WTC11 (cell line): ENCODE data around the gene SMIM3. TPM values are rescaled to one million over a fixed set of nuclear protein-coding genes. Genes with fewer than 3 reads are reported as not detected.

Experiments used
- GRHL2 ChIP-seq: fragments of 250-450 bp; sonication (Bioruptor Pico); IDR thresholded peaks from 2 replicates; pipeline ENCODE4 v1.8.0; 2022; ENCODE audit warnings: mild to moderate bottlenecking, moderate library complexity; ENCODE audit not compliant: insufficient replicate concordance, severe bottlenecking
- GTF2I ChIP-seq: fragments of 250-450 bp; sonication (Bioruptor Pico); conservative IDR thresholded peaks from 2 replicates; pipeline ENCODE4 v1.4.0; 2021; ENCODE audit warnings: mild to moderate bottlenecking
- JAZF1 ChIP-seq: fragments of 250-450 bp; sonication (Bioruptor Pico); IDR thresholded peaks from 2 replicates; pipeline ENCODE4 v1.9.0; 2021; ENCODE audit warnings: moderate library complexity, mild to moderate bottlenecking, inconsistent platforms
- NR3C1 ChIP-seq: sonication (generic); formaldehyde crosslinking; conservative IDR thresholded peaks from 2 replicates; pipeline ENCODE4 v1.8.1; 2023; ENCODE audit warnings: low read depth, mild to moderate bottlenecking, missing genetic modification reagents
- TEAD4 ChIP-seq: sonication (generic); formaldehyde crosslinking; IDR thresholded peaks from 2 replicates; pipeline ENCODE4 v1.8.0; 2022; ENCODE audit warnings: mild to moderate bottlenecking, missing genetic modification reagents
- ZNF232 ChIP-seq: sonication (generic); formaldehyde crosslinking; IDR thresholded peaks from 2 replicates; pipeline ENCODE4 v1.8.0; 2022; ENCODE audit warnings: mild to moderate bottlenecking, missing genetic modification reagents
- total RNA-seq: library from RNA; stranded (reverse); gene quantifications from 3 replicates; pipeline ENCODE4 v1.2.3, GENCODE V29; 2021
- TF ChIP-seq, protein P1 (sequence below): sonication (generic); formaldehyde crosslinking; IDR thresholded peaks from 2 replicates; pipeline ENCODE4 v1.8.0; 2023; ENCODE audit warnings: missing genetic modification reagents, mild to moderate bottlenecking, borderline replicate concordance
- TF ChIP-seq, protein P2 (sequence below): sonication (generic); formaldehyde crosslinking; IDR thresholded peaks from 2 replicates; pipeline ENCODE4 v1.8.1; 2023; ENCODE audit warnings: mild to moderate bottlenecking, moderate library complexity, missing genetic modification reagents
- TF ChIP-seq, protein P3 (sequence below): sonication (generic); formaldehyde crosslinking; IDR thresholded peaks from 2 replicates; pipeline ENCODE4 v1.8.1; 2023; ENCODE audit warnings: mild to moderate bottlenecking, missing genetic modification reagents
- TF ChIP-seq, protein P4 (sequence below): fragments of 250-450 bp; sonication (Bioruptor Pico); conservative IDR thresholded peaks from 2 replicates; pipeline ENCODE4 v1.9.0; 2021; ENCODE audit warnings: mild to moderate bottlenecking
- TF ChIP-seq, protein P5 (sequence below): sonication (generic); formaldehyde crosslinking; IDR thresholded peaks from 2 replicates; pipeline ENCODE4 v1.8.1; 2022; ENCODE audit warnings: low read depth, missing genetic modification reagents, borderline replicate concordance
- TF ChIP-seq, protein P6 (sequence below): sonication (generic); formaldehyde crosslinking; IDR thresholded peaks from 2 replicates; pipeline ENCODE4 v1.8.1; 2023; ENCODE audit warnings: mild to moderate bottlenecking, missing genetic modification reagents, moderate library complexity
- TF ChIP-seq, protein P7 (sequence below): sonication (generic); formaldehyde crosslinking; IDR thresholded peaks from 2 replicates; pipeline ENCODE4 v1.8.0; 2023; ENCODE audit warnings: mild to moderate bottlenecking, missing genetic modification reagents

SMIM3 gene
- total RNA-seq, 1 experiment from 2014 or later: 14.1 TPM

DNA sequence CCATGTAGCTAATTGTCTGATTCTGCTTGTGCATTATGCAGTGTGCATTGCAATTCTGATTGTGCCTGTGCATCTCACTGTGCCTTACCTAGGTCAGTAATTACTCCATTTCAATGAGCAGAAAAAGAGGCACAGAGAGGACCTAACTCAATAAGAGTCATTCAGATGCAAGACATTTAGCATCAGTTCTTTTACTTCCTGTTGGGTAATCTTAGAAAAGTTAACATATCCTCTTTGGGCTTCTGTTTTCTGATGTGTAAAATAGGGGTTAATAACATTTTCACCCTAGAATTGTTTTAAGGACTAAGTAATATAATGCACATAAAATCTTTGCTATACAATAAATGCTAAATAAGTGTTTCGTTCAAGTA lies 12.8 kb upstream of the SMIM3 start (continued):
- TF ChIP-seq, protein P1, sequence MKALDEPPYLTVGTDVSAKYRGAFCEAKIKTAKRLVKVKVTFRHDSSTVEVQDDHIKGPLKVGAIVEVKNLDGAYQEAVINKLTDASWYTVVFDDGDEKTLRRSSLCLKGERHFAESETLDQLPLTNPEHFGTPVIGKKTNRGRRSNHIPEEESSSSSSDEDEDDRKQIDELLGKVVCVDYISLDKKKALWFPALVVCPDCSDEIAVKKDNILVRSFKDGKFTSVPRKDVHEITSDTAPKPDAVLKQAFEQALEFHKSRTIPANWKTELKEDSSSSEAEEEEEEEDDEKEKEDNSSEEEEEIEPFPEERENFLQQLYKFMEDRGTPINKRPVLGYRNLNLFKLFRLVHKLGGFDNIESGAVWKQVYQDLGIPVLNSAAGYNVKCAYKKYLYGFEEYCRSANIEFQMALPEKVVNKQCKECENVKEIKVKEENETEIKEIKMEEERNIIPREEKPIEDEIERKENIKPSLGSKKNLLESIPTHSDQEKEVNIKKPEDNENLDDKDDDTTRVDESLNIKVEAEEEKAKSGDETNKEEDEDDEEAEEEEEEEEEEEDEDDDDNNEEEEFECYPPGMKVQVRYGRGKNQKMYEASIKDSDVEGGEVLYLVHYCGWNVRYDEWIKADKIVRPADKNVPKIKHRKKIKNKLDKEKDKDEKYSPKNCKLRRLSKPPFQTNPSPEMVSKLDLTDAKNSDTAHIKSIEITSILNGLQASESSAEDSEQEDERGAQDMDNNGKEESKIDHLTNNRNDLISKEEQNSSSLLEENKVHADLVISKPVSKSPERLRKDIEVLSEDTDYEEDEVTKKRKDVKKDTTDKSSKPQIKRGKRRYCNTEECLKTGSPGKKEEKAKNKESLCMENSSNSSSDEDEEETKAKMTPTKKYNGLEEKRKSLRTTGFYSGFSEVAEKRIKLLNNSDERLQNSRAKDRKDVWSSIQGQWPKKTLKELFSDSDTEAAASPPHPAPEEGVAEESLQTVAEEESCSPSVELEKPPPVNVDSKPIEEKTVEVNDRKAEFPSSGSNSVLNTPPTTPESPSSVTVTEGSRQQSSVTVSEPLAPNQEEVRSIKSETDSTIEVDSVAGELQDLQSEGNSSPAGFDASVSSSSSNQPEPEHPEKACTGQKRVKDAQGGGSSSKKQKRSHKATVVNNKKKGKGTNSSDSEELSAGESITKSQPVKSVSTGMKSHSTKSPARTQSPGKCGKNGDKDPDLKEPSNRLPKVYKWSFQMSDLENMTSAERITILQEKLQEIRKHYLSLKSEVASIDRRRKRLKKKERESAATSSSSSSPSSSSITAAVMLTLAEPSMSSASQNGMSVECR (CRISPR knock-in tag): no peak
- TF ChIP-seq, protein P2, sequence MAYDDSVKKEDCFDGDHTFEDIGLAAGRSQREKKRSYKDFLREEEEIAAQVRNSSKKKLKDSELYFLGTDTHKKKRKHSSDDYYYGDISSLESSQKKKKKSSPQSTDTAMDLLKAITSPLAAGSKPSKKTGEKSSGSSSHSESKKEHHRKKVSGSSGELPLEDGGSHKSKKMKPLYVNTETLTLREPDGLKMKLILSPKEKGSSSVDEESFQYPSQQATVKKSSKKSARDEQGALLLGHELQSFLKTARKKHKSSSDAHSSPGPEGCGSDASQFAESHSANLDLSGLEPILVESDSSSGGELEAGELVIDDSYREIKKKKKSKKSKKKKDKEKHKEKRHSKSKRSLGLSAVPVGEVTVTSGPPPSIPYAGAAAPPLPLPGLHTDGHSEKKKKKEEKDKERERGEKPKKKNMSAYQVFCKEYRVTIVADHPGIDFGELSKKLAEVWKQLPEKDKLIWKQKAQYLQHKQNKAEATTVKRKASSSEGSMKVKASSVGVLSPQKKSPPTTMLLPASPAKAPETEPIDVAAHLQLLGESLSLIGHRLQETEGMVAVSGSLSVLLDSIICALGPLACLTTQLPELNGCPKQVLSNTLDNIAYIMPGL (CRISPR knock-in tag): no peak
- TF ChIP-seq GTF2I (CRISPR knock-in tag) (no peak), ZNF232 (CRISPR knock-in tag) (no peak), TEAD4 (CRISPR knock-in tag) (no peak), NR3C1 (no peak), JAZF1 (CRISPR knock-in tag) (no peak), GRHL2 (CRISPR knock-in tag) (no peak)
- TF ChIP-seq, protein P3, sequence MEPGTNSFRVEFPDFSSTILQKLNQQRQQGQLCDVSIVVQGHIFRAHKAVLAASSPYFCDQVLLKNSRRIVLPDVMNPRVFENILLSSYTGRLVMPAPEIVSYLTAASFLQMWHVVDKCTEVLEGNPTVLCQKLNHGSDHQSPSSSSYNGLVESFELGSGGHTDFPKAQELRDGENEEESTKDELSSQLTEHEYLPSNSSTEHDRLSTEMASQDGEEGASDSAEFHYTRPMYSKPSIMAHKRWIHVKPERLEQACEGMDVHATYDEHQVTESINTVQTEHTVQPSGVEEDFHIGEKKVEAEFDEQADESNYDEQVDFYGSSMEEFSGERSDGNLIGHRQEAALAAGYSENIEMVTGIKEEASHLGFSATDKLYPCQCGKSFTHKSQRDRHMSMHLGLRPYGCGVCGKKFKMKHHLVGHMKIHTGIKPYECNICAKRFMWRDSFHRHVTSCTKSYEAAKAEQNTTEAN: no peak
- TF ChIP-seq, protein P4, sequence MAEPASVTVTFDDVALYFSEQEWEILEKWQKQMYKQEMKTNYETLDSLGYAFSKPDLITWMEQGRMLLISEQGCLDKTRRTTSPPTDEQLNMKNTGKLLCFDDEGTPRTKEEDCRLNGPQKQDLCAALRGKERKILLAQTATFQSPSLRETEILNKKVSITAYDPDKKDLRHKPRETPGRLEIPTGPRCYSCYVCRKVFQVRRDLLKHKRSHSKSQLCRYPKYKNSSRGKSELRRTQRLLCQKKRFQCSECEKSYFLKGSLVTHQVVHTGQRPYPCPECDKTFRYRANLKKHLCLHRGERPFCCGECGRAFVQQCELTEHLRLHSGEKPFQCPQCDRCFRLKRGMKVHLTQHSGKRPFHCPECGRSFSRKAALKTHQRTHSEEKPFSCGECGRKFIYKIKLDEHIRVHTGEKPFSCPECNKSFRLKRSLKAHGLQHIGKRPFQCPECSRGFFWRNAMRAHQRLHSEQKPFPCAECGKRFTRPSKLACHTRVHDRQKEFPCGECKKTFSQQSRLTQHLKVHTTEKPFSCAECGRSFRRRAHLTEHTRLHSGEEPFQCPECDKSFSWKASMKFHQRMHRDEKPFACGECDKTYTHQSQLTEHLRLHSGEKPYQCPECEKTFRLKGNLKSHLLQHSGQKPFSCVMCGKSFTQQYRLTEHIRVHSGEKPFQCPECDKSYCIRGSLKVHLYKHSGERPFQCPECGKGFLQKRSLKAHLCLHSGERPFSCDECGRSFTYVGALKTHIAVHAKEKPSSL (CRISPR knock-in tag): no peak
- TF ChIP-seq, protein P5, sequence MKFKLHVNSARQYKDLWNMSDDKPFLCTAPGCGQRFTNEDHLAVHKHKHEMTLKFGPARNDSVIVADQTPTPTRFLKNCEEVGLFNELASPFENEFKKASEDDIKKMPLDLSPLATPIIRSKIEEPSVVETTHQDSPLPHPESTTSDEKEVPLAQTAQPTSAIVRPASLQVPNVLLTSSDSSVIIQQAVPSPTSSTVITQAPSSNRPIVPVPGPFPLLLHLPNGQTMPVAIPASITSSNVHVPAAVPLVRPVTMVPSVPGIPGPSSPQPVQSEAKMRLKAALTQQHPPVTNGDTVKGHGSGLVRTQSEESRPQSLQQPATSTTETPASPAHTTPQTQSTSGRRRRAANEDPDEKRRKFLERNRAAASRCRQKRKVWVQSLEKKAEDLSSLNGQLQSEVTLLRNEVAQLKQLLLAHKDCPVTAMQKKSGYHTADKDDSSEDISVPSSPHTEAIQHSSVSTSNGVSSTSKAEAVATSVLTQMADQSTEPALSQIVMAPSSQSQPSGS (CRISPR knock-in tag): no peak
- TF ChIP-seq, protein P6, sequence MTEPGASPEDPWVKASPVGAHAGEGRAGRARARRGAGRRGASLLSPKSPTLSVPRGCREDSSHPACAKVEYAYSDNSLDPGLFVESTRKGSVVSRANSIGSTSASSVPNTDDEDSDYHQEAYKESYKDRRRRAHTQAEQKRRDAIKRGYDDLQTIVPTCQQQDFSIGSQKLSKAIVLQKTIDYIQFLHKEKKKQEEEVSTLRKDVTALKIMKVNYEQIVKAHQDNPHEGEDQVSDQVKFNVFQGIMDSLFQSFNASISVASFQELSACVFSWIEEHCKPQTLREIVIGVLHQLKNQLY: no peak
- TF ChIP-seq, protein P7, sequence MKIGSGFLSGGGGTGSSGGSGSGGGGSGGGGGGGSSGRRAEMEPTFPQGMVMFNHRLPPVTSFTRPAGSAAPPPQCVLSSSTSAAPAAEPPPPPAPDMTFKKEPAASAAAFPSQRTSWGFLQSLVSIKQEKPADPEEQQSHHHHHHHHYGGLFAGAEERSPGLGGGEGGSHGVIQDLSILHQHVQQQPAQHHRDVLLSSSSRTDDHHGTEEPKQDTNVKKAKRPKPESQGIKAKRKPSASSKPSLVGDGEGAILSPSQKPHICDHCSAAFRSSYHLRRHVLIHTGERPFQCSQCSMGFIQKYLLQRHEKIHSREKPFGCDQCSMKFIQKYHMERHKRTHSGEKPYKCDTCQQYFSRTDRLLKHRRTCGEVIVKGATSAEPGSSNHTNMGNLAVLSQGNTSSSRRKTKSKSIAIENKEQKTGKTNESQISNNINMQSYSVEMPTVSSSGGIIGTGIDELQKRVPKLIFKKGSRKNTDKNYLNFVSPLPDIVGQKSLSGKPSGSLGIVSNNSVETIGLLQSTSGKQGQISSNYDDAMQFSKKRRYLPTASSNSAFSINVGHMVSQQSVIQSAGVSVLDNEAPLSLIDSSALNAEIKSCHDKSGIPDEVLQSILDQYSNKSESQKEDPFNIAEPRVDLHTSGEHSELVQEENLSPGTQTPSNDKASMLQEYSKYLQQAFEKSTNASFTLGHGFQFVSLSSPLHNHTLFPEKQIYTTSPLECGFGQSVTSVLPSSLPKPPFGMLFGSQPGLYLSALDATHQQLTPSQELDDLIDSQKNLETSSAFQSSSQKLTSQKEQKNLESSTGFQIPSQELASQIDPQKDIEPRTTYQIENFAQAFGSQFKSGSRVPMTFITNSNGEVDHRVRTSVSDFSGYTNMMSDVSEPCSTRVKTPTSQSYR (CRISPR knock-in tag): no peak
